GM21390 (cell line): ENCODE results near the gene COMMD1.
A peak's percentile ranks its signal among the peaks of the same experiment; 100 is the strongest.
"Not testable (repeated sequence)": the region's sequence is repeated elsewhere in the genome, so short reads cannot be mapped to it uniquely, and the experiment has no call there.

Experiments used
- ATAC-seq: cut with Tn5 transposase; IDR thresholded peaks from one replicate; pipeline ENCODE4 v1.9.1; 2021; ENCODE audit not compliant: unreplicated experiment

The COMMD1 gene

GRCh38 chr2:62133320-62133823, 227.9 kb downstream of the COMMD1 start:
- no peak for ATAC-seq

GRCh38 chr2:62136956-62137830, 231.7 kb downstream of the COMMD1 start:
- no peak for ATAC-seq

DNA sequence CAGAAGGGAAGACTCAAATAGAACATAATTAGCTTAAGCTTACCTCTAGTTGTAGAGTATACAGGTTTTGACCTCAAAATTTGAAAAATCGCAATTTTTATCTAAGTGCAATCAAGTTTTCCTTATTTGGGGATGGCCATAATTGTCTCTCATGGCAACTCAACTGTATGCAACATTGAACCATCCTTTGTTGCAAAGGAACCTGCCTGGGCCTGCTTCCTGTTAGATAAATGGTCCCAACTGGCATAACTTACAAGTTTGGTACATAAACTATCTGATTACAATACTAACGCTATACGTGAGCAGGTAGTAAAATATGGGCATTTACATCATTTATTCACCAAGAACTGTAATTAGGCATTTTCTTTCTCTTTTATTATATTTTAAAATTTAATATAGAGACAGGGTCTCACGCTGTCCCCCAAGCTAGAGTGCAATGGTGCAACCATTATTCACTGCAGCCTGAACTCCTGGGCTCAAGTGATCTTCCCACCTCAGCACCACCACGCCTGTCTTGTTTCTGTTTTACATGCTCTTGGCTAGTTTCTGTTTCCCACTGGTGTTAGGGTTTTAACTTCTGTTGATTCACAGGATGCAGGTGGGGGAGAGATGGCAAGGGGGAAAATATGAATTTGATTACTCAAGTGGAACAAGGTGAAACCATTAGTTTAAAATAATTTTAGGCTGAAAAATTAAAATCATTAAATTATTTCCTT, 235.1 kb downstream of the COMMD1 start:
- peak; percentile 64 for ATAC-seq

- ATAC-seq: no peak
Observed at GRCh38 chr2:62141142-62141740, 235.8 kb downstream of the COMMD1 start.

DNA sequence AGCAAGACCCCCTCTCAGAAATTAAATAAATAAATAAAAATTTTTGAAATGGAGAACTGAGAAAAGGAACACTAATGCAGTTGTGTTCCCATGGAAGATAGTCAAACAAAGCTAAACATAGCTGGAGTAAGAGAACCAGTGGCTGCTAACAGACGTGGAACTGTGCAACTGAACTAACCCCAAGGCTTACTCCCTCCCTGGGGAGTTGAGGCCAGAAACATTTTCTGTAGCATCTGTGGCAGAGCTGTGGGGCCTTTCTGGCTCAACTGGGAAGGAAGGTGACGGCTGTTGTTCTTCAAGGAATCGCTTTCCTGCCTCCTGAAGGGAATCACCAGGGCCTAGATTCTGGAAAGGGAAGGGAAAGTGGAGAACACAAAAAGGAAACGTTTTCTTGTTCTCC, 236.6 kb downstream of the COMMD1 start:
- ATAC-seq: peak; percentile 47

DNA sequence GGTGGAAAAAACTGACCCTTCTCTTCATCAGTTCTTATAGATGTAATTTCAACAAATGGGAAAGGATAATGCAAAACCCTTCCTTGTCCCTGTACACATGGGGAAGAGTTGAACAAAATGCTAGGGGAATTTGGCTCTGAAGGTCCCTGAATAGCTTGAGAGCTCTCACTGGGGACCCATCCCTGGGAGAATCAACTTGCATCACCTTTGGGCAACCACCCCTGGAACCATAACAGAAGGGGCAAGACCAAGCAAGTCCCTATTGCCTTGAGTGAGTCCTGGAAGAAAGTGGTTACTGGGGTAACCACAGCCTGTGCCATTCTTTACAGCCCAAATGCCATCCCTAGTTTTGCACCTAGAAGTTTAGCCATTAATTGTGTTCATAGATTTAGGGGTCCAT, 238.2 kb downstream of the COMMD1 start:
- no peak for ATAC-seq

GRCh38 chr2:62144689-62145477, 239.4 kb downstream of the COMMD1 start:
- ATAC-seq: no peak

DNA sequence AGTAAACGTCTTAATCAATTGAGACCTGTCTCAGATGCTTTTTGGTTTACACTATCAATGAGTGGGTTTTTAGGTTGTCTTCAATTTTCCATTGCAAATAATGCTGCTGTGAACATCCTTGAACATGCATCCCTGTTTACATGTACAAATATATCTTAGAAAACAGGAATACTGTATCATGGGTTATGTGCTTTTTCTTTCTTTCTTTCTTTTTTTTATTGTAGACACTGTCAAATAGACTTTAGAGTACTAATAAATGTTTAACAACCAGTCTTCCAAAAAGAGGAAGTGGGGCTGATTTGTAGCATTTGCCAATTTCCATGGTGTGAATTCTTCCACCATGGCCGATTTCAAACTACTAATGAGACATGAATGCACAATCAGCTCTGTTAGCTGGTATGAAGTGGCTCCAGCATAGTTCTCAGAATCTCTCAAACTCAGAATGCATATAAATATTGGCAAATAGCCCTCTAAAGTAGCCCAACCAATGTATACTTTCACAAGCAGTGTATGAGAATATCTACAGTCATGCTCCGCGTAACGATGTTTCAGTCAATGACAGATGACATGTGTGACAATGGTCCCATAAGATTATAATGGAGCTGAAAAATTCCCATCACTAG, 240.1 kb downstream of the COMMD1 start:
- ATAC-seq: peak; percentile 33

DNA sequence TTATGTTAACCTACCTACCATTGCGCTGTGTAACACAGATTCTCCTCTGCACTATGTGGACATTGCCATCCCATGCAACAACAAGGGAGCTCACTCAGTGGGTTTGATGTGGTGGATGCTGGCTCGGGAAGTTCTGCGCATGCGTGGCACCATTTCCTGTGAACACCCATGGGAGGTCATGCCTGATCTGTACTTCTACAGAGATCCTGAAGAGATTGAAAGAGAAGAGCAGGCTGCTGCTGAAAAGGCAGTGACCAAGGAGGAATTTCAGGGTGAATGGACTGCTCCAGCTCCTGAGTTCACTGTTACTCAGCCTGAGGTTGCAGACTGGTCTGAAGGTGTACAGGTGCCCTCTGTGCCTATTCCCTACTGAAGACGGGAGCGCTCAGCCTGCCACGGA, 241.3 kb downstream of the COMMD1 start:
- ATAC-seq: not testable (repeated sequence)

- ATAC-seq: no peak
Observed at GRCh38 chr2:62147610-62148301, 242.3 kb downstream of the COMMD1 start.

DNA sequence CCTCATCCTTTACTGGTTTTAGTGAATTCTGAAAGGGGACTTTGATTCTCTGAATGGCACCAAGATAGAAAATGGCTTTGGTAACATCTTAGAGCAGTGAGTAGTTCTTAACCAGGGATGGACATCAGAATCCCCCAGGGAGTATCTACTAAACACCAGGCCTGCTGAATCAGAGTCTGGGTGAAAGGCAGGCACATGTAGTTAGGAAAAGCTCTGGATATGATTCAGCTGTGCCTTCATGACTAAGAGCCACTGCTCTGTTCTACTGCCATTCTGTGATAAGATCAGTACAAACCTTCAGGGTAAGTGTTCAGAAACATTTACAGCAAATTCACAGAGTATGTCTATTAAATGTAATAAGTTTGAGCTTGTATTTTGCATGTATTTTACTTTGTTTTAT, 244.2 kb downstream of the COMMD1 start:
- ATAC-seq: no peak

GRCh38 chr2:62150597-62151305, 245.3 kb downstream of the COMMD1 start:
- ATAC-seq: no peak

DNA sequence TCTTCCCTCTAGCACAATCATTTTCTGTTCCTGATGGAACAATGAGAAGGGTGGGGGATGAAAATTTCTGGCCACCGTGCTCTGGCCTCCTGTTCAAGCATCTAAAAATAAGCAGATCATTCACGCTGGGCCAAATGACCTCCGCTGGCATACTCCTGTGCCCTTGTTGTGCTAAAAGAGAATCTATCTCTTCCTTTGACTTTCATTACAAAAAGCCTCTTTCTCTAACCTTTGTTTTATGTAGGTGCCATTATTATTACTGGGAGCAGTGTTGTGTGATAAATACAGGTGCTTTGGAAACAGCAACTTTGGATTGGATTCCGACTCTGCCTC, 245.8 kb downstream of the COMMD1 start:
- ATAC-seq: no peak

DNA sequence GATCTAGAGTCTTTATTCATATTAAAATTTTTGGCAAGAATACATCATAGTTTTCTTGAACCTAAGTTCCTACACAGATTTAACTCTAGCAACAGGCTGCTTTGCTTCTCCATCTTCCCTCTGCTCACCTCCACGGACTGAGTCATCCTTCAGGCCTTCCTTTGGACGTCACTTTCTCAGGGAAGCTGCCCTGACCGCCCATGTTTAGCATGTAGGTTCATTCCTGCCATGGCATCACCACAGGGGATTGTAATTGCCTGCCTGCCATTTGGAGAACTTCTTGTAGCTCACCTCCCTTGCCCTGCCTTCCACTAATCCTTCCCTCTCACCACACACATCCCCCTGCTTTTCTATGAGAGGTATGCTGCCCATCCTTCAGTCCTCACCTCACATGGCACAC, 246.5 kb downstream of the COMMD1 start:
- ATAC-seq: no peak

GRCh38 chr2:62156861-62157496, 251.5 kb downstream of the COMMD1 start:
- no peak for ATAC-seq

DNA sequence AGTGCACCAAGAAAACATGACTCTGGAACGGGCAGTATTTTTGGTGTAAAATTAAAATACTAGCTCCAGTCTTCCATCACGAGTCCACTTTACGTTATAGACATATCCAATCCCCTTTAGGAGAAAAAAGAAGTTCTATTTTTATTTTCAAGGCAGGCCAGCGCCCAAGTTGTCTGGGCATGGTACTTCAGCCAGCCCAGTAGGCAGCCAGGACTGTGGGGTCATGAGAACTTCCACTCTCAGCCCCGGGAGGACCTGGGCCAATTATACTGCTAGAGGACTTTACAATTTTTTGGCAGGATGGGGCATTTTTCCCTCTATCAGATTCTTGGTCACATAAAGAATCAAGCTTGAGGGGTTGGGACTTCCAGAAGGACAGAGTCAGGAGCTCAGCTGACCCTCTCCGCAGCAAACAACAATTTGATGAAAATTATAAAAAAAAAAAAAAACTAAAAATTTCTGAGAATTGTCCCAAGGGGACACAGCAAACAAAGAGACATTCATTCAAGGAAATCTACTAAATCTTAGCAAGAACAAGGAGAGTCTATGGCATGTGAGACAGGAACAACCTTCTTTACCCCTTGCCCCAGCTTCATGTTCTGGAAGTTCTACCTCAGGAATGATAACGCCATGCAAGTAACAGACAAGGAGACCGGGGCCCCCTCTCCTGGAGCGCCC, 253.1 kb downstream of the COMMD1 start:
- ATAC-seq: no peak

GRCh38 chr2:62160691-62161090, 255.2 kb downstream of the COMMD1 start:
- not testable (repeated sequence) for ATAC-seq

GRCh38 chr2:62163106-62163831, 257.8 kb downstream of the COMMD1 start:
- no peak for ATAC-seq
